Measurements from ENCODE around the gene CCL21.

Gene CCL21

DNA sequence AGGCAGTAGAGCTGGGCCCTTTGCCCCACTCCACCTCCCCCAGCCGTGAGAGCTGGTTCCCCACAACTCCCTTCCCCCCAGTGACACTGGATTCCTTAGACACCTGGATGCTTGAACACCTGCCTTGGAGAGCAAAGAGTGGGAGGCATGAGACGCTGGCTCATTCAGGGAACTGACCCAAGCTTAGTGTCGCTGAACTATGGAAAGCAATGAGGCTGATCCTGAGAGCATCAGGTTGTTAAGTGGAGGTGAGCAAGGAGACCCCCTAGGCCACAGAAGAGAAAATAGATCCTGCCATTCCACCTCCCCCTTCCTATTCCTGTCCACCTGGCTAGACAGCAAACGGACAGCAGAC is 20.8 kb downstream of the CCL21 start:
- no peaks in the 10 kb centered on the region for H3K27me3 ChIP-seq (ENCODE audit: insufficient read depth, poor library complexity, severe bottlenecking)
- no peaks in the 10 kb centered on the region for H3K9me3 ChIP-seq (ENCODE audit: severe bottlenecking)
- H3K4me1 ChIP-seq (ENCODE audit: insufficient read depth, poor library complexity, severe bottlenecking): no peaks in the 10 kb centered on the region
- no peak for ATAC-seq (ENCODE audit: low read depth)
- TF ChIP-seq, protein P1, sequence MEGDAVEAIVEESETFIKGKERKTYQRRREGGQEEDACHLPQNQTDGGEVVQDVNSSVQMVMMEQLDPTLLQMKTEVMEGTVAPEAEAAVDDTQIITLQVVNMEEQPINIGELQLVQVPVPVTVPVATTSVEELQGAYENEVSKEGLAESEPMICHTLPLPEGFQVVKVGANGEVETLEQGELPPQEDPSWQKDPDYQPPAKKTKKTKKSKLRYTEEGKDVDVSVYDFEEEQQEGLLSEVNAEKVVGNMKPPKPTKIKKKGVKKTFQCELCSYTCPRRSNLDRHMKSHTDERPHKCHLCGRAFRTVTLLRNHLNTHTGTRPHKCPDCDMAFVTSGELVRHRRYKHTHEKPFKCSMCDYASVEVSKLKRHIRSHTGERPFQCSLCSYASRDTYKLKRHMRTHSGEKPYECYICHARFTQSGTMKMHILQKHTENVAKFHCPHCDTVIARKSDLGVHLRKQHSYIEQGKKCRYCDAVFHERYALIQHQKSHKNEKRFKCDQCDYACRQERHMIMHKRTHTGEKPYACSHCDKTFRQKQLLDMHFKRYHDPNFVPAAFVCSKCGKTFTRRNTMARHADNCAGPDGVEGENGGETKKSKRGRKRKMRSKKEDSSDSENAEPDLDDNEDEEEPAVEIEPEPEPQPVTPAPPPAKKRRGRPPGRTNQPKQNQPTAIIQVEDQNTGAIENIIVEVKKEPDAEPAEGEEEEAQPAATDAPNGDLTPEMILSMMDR (IDR thresholded peaks at IDR 0.05; ENCODE audit: poor library complexity, severe bottlenecking): no peak
- no peak overlapping the region for H3K27ac ChIP-seq (ENCODE audit: poor library complexity, severe bottlenecking)
- DNase-seq (ENCODE audit: low spot score): no peak
- no peaks in the 10 kb centered on the region for H3K36me3 ChIP-seq (ENCODE audit: low read depth)
- H3K4me3 ChIP-seq (ENCODE audit: severe bottlenecking): no peak overlapping the region

DNA sequence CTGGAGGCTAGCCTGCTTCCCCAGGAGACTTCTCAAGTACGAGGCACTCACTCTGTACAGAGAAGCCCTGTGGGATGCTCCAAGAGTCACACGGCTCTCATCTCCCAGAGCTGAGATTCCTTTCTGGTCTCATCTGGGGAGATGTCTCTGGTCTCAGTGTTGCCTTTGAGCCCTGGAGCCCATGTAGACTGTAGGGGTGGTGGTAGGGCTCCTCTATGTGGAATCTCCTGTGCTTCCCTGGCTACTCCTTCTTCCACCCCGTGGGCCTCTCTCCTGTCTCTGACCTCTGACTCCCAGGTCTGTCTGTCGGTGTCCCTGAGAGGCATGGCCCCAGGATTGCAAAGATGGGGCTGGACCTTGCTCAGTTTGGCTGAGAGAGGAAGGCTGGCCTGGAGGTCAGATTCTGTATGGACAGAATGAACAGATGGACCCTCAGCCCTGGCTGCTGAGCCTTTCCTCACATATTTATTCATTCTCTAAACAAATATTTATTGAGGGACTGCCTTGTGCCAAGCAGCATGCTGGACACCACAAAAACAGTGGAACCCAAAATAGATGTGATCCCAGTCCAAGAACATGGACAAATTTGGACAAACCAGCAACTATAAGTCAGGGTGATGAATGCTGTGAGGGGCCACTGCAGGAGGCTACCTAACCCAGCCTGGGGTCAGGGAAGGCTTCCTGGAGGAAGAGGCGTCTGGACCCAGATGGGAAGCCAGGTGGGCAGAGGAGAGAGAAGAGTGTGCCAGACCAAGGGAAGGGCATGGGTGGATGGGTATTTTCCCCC is 21.4 kb downstream of the CCL21 start:
- ATAC-seq (ENCODE audit: low read depth): no peak

DNA sequence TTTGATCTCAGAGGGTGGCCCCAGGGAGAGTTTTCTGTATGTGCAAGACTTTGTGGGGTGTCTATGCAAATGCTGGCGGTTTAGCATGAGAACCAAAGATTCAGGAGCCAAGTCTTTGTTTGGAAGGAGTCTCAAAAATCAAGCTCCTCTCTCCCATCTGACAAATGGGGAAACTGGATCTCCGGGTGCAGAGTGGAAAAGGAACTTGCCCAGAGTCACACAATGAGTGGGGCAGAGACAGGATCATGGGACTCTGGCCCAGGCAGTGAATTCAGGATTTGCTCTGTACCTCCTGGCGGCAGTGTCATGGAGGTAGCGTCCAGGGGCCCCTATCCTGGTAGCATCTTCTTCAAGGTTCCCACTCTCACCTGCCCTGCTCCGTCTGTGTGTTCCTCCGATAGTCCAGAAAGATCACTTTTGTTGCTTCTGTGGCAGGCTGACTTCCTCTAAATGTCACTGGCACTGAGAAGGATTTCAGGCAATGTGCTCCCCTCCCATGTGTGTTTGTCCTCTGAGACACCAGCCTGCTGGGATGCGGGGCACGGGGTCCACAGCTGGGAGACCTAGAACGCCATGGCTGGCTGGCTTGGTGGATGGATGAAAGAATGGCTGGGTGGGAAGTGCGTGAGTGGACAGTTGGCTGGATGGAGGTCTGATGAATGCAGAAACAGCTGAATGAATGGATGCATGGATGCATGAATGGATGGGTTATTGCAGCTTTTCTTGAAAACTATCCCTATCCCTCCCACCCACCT is 22.5 kb downstream of the CCL21 start:
- DNase-seq (ENCODE audit: low spot score) (no peak), ATAC-seq (ENCODE audit: low read depth) (no peak)
- H3K9me3 ChIP-seq (ENCODE audit: severe bottlenecking): no peaks in the 10 kb centered on the region
- H3K4me3 ChIP-seq (ENCODE audit: severe bottlenecking): no peak overlapping the region
- TF ChIP-seq, protein P1 (IDR thresholded peaks at IDR 0.05; ENCODE audit: poor library complexity, severe bottlenecking): no peak
- no peak overlapping the region for H3K27ac ChIP-seq (ENCODE audit: poor library complexity, severe bottlenecking)
- H3K27me3 ChIP-seq (ENCODE audit: insufficient read depth, poor library complexity, severe bottlenecking): no peaks in the 10 kb centered on the region
- H3K4me1 ChIP-seq (ENCODE audit: insufficient read depth, poor library complexity, severe bottlenecking): no peaks in the 10 kb centered on the region
- no peaks in the 10 kb centered on the region for H3K36me3 ChIP-seq (ENCODE audit: low read depth)

More for the DNA sequence above, 21.4 kb downstream of the CCL21 start:
- DNase-seq (ENCODE audit: low spot score): no peak
- Histone ChIP-seq H3K4me1 (ENCODE audit: insufficient read depth, poor library complexity, severe bottlenecking) (no peaks in the 10 kb centered on the region), H3K9me3 (ENCODE audit: severe bottlenecking) (no peaks in the 10 kb centered on the region), H3K27ac (ENCODE audit: poor library complexity, severe bottlenecking) (no peak overlapping the region), H3K27me3 (ENCODE audit: insufficient read depth, poor library complexity, severe bottlenecking) (no peaks in the 10 kb centered on the region), H3K36me3 (ENCODE audit: low read depth) (no peaks in the 10 kb centered on the region), H3K4me3 (ENCODE audit: severe bottlenecking) (no peak overlapping the region)
- TF ChIP-seq, protein P1 (IDR thresholded peaks at IDR 0.05; ENCODE audit: poor library complexity, severe bottlenecking): no peak

GRCh38 chr9:34686732-34687131 is 23.2 kb downstream of the CCL21 start:
- Histone ChIP-seq H3K4me1 (ENCODE audit: insufficient read depth, poor library complexity, severe bottlenecking) (no peaks in the 10 kb centered on the region), H3K27me3 (ENCODE audit: insufficient read depth, poor library complexity, severe bottlenecking) (no peaks in the 10 kb centered on the region), H3K4me3 (ENCODE audit: severe bottlenecking) (no peak overlapping the region), H3K27ac (ENCODE audit: poor library complexity, severe bottlenecking) (no peak overlapping the region), H3K36me3 (ENCODE audit: low read depth) (no peaks in the 10 kb centered on the region), H3K9me3 (ENCODE audit: severe bottlenecking) (no peaks in the 10 kb centered on the region)
- no peak for ATAC-seq (ENCODE audit: low read depth)
- TF ChIP-seq, protein P1 (IDR thresholded peaks at IDR 0.05; ENCODE audit: poor library complexity, severe bottlenecking): no peak
- DNase-seq (ENCODE audit: low spot score): no peak

GRCh38 chr9:34686231-34686630 is 23.7 kb downstream of the CCL21 start:
- Histone ChIP-seq H3K27ac (ENCODE audit: poor library complexity, severe bottlenecking) (no peak overlapping the region), H3K4me1 (ENCODE audit: insufficient read depth, poor library complexity, severe bottlenecking) (no peaks in the 10 kb centered on the region), H3K36me3 (ENCODE audit: low read depth) (no peaks in the 10 kb centered on the region), H3K9me3 (ENCODE audit: severe bottlenecking) (no peaks in the 10 kb centered on the region), H3K4me3 (ENCODE audit: severe bottlenecking) (no peak overlapping the region), H3K27me3 (ENCODE audit: insufficient read depth, poor library complexity, severe bottlenecking) (no peaks in the 10 kb centered on the region)
- ATAC-seq (ENCODE audit: low read depth) (no peak), DNase-seq (ENCODE audit: low spot score) (no peak)
- TF ChIP-seq, protein P1 (IDR thresholded peaks at IDR 0.05; ENCODE audit: poor library complexity, severe bottlenecking): no peak

All from RWPE2 (cell line).